Activated CD8-positive, alpha-beta memory T cell treated with anti-CD3 and anti-CD28 coated beads for 1 hour (primary cell): ENCODE measurements around the gene ZNF335.
A peak's percentile ranks its signal among the peaks of the same experiment; 100 is the strongest.

Experiments used
- DNase-seq, 2 donors: peaks; one replicate each; pipeline ENCODE4 v3.0.0-alpha.2; 2020; ENCODE audit warnings: low read depth in 1 of 2; ENCODE audit errors: extremely low read depth in 1 of 2

The ZNF335 gene, protein sequence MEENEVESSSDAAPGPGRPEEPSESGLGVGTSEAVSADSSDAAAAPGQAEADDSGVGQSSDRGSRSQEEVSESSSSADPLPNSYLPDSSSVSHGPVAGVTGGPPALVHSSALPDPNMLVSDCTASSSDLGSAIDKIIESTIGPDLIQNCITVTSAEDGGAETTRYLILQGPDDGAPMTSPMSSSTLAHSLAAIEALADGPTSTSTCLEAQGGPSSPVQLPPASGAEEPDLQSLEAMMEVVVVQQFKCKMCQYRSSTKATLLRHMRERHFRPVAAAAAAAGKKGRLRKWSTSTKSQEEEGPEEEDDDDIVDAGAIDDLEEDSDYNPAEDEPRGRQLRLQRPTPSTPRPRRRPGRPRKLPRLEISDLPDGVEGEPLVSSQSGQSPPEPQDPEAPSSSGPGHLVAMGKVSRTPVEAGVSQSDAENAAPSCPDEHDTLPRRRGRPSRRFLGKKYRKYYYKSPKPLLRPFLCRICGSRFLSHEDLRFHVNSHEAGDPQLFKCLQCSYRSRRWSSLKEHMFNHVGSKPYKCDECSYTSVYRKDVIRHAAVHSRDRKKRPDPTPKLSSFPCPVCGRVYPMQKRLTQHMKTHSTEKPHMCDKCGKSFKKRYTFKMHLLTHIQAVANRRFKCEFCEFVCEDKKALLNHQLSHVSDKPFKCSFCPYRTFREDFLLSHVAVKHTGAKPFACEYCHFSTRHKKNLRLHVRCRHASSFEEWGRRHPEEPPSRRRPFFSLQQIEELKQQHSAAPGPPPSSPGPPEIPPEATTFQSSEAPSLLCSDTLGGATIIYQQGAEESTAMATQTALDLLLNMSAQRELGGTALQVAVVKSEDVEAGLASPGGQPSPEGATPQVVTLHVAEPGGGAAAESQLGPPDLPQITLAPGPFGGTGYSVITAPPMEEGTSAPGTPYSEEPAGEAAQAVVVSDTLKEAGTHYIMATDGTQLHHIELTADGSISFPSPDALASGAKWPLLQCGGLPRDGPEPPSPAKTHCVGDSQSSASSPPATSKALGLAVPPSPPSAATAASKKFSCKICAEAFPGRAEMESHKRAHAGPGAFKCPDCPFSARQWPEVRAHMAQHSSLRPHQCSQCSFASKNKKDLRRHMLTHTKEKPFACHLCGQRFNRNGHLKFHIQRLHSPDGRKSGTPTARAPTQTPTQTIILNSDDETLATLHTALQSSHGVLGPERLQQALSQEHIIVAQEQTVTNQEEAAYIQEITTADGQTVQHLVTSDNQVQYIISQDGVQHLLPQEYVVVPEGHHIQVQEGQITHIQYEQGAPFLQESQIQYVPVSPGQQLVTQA (N-terminal part only)

DNA sequence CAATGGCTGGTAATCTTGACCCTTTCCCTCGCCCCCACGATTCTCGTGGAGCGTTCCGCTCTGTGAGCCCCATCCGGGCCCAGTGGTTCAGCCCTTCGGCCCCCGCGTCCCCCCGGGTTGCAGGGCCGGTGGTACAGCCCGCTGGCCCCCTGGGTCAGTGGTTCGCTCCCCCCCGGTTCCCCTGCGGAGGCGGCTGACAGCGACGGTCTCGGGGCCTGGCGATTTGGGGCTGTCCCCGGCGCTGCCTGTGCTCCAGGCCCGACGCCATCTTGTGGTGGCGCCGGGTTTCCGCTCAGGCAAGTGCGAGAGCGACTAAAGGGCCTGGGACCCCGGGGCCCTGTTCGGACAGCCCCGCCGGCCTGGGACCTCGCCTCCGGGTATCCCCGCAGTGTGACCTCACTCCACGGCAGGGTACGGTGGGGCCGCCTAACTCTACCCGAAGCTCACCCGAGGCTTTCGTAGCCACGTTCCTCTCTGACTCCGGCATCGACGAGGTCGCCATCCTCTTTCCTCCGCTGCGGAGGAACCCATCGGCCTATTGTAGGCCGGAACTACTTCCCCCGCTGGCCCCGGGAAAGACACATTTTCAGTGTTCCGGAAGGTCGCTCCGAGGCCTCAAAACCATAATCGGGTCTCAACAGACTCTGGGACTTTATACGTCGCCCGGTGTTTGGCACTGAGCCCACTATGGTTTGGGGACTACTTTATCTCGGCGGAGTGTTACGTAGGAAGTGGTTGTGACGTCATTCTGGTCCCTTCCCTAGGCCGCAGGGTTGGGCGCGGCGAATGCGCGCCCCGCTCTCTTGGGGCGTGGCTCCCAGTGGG is at the start of gene ZNF335:
TSS of gene ZNF335 (minus strand) at position 529 of the 825 bp plus-strand sequence. CDS start 793 bp downstream, outside the sequence.
- peak; percentile 84 to 90 for DNase-seq

DNA sequence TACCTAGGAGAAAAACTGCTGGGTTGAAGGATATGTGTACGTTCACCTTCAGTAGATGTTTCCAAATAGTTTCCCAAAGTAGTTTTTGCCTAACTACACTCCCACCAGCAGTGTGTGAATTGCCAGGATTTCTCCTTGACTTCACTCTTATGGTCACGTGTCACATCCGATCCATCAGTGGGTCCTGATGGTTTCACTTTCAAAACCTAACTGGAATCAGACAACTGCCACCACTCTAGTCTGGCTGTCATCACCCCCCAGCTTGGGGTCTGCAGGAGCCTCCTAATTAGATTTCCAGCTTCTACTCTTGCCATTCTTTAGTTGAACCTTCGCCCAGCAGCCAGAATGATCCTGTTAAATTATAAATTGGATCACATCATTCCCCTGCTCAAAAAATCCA is 48.6 kb upstream of the ZNF335 start:
- no peak for DNase-seq

DNA sequence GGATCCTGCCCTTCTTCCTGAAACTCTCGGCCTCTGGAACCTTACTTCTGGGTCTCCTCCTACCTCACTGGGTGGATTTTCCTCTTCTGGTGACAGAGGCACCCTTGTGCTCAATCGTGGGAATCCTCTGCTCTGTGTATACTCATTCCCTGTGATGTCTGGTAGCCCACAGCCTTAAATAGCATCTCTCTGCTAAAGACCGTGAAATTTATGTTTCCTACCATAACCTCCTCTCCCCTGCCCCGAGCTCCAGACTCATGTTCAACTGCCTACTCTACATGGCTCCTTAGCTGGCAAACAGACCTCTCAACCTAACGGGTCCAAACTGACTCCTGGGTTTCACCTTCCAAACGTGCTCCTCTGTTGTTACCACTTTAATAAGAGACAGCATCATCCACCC is 46.6 kb upstream of the ZNF335 start:
- DNase-seq = no peak

DNA sequence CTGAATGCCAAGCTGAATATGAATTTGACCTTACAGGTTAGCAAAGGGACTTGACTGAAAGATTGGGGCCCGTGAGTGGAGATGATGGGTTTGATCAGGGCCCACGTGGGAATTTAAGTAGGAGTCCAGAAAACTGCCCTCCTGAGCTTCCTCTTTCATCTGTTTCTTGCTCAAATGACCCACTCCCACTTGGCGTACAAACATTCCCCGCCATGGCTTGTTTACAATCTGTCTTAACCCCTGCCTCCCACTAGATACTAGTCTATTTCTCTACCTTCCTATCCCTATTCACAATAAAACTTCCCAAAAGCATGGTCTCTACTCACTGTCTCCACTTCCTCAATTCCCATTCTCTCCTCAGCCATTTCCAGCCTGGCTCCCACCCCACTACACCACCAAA is 46.1 kb upstream of the ZNF335 start:
- no peak for DNase-seq

DNA sequence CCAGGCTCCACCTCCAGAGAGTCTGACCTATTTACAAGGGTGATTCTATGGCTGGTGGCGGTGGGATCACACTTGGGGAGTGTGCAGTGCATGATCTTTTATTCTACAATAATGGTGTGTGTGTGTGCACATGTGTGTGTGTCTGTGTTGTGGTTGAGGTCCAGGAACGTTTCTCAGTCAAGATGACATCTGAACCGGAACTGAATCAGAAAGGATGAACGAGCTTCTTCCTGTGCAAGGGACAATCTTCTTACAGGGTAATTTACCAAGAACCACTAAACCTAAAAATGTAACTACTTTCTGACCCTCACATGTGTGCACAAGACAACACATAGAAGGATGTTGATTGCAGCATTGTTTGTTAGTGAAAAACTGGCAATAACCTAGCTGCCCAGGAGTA is 45.3 kb upstream of the ZNF335 start:
- no peak for DNase-seq

DNA sequence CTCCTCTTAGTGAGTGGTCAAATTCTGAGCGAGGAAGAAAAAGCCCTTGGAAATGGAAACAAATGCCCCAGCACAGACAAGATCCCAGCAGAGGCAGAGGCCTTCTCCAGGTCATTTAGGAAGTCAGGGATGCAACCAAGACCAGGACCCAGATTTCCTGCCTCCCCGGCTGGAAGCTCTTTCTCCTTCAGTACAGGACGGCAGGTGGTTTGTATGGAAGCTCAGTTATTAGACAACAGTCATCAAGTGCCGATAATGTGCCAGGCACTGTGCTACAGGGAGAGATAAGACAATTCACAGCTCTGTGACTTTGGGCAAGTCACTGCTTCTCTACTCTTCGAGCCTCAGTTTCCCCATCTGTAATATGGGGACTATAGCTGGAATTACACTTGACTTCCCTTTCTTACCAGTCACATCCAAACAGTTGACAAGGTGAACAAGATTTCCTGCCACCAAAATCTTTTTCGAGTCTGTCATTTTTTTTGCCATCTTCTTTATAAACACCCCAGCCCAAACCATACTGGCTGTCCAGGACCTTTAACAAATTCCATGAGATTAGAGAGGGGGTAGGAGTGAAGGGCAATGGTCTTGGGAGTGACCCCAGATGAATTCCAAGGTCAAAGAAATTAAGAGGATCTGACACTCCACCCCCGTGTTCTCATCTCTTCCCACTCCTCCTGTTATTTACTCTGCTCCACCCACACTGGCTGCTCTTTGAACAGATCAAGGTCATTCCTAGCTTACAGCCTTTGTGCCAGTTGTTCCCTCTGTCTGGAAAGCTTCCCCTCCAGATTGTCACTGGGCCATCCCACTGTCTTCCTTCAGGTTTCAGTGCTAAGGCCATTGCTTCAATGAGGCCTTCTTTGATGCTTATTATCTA is 42.8 kb upstream of the ZNF335 start:
- DNase-seq = no peak

DNA sequence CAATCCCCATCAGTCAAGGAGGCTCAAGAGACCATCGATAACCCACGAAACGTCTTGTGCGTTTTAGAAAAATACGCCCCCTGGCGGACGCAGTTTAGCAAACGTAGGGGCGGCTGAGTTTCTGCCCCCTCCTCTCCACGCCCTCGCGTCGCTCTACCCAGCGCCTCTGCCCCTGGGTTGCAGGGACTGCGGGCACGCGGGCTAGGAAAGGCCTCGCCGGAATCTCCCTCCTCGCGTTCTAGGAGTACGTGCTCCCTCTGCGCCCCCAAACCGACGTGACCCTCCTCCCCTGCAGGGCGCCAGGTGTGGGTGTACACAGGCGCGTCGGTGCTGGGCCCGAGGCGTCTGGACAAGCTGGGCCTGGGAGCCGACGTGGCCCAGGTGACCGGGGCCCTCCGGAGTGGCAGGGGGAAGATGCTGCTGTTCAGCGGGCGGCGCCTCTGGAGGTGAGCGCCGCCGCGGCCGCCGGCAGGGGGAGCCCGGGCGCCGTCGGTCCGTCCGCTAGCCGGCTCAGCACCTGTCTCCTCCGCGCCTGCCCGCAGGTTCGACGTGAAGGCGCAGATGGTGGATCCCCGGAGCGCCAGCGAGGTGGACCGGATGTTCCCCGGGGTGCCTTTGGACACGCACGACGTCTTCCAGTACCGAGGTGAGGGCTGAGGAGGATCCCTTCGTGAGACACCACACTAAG is 42.0 kb upstream of the ZNF335 start:
- DNase-seq = peak in 1 of 2 donors; percentile 46

DNA sequence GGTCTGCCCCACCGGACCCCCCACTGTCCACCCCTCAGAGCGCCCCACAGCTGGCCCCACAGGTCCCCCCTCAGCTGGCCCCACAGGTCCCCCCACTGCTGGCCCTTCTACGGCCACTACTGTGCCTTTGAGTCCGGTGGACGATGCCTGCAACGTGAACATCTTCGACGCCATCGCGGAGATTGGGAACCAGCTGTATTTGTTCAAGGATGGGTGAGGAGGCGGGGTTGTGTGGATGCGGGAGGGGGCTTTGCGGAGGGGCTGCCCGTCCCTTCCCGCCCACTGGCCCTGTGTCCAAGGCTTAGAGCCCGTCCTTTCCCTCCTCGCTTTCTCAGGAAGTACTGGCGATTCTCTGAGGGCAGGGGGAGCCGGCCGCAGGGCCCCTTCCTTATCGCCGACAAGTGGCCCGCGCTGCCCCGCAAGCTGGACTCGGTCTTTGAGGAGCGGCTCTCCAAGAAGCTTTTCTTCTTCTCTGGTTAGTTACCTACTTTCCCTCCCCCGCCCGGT is 41.4 kb upstream of the ZNF335 start:
- DNase-seq = no peak

DNA sequence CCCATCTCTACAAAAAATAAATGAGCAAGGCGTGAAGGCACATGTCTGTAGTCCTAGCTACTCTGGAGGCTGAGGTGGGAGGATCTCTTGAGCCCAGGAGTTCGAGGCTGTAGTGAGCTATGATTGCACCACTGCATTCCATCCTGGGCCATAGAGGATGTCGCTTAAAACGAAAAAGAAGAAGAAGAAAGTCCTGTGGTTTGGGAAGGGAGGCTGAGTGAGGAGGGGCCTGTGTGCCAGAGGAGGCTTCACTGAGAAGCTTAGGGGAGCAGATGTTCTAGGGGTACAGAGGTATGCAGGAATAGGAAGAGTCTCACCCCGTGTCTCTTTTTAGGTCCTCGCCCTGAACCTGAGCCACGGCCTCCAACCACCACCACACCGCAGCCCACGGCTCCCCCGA is 40.9 kb upstream of the ZNF335 start:
- no peak for DNase-seq

DNA sequence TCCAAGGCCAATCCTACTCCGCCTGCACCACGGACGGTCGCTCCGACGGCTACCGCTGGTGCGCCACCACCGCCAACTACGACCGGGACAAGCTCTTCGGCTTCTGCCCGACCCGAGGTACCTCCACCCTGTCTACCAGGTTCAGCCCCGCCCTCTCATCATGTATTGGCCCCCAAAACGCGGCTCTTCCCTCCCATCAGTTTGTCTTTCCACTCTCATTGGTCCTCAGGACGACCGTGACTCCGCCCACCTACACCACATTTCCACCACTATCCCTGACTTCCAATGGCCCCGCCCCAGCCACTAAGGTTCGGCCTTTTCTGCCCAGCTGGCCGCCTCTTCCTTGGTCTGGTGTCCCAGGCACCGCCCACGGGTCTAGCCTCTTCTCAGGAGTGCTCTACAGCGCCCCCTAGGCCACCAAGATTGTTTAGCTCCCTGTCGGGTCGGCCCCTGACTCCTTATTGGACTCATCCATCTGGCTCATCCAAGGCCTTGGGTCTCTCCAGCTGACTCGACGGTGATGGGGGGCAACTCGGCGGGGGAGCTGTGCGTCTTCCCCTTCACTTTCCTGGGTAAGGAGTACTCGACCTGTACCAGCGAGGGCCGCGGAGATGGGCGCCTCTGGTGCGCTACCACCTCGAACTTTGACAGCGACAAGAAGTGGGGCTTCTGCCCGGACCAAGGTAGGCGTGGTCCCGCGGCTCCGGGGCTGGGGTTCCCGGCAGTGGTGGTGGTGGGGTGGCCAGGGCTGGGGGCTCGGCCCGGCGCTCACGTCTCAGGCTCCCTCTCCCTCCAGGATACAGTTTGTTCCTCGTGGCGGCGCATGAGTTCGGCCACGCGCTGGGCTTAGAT is 39.9 kb upstream of the ZNF335 start:
- DNase-seq = no peak

DNA sequence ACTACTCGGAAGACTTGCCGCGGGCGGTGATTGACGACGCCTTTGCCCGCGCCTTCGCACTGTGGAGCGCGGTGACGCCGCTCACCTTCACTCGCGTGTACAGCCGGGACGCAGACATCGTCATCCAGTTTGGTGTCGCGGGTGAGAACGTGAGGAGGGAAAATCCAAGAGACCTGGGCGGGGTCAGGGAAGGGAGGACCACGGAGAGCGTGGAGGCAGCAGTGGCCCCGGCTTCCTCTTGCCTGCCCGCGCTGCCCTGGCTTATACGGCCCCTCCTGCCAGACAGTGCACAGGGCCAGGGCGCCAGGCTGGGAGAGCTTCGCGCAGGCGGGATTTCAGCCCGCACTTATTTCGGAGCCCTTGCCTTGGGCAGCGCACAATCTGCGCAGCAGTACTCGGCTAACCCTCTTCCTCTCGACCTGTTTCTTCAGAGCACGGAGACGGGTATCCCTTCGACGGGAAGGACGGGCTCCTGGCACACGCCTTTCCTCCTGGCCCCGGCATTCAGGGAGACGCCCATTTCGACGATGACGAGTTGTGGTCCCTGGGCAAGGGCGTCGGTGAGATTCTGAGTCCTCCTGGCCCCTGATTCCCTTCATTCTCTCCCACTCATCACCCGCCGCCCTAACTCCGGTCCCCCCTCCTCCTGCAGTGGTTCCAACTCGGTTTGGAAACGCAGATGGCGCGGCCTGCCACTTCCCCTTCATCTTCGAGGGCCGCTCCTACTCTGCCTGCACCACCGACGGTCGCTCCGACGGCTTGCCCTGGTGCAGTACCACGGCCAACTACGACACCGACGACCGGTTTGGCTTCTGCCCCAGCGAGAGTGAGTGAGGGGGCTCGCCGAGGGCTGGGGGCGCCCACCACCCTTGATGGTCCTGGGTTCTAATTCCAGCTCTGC is 38.7 kb upstream of the ZNF335 start:
- no peak for DNase-seq

DNA sequence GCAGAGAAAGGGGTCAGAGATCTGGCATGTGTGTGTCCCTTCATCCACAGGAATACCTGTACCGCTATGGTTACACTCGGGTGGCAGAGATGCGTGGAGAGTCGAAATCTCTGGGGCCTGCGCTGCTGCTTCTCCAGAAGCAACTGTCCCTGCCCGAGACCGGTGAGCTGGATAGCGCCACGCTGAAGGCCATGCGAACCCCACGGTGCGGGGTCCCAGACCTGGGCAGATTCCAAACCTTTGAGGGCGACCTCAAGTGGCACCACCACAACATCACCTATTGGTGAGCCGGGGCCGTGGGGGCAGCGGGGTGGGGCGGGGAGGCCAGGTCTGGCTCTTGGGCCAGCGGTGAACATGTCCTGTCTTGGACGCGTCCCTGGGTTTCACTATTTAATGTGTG is 37.8 kb upstream of the ZNF335 start:
- DNase-seq = no peak

DNA sequence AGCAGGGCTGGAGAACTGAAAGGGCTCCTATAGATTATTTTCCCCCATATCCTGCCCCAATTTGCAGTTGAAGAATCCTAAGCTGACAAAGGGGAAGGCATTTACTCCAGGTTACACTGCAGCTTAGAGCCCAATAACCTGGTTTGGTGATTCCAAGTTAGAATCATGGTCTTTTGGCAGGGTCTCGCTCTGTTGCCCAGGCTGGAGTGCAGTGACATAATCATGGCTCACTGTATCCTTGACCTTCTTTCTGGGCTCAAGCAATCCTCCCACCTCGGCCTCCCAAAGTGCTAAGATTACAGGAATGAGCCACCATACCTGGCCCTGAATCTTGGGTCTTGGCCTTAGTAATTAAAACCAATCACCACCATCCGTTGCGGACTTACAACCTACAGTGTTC is 35.7 kb upstream of the ZNF335 start:
- no peak for DNase-seq

DNA sequence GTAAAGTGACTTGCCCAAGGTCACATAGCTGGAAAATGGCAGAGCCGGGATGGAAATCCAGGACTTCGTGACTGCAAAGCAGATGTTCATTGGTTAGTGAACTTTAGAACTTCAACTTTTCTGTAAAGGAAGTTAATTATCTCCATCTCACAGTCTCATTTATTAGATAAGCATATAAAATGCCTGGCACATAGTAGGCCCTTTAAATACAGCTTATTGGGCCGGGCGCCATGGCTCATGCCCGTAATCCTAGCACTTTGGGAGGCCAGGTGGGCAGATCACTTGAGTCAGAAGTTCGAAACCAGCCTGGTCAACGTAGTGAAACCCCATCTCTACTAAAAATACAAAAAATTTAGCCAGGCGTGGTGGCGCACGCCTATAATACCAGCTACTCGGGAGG is 35.0 kb upstream of the ZNF335 start:
- DNase-seq = no peak

DNA sequence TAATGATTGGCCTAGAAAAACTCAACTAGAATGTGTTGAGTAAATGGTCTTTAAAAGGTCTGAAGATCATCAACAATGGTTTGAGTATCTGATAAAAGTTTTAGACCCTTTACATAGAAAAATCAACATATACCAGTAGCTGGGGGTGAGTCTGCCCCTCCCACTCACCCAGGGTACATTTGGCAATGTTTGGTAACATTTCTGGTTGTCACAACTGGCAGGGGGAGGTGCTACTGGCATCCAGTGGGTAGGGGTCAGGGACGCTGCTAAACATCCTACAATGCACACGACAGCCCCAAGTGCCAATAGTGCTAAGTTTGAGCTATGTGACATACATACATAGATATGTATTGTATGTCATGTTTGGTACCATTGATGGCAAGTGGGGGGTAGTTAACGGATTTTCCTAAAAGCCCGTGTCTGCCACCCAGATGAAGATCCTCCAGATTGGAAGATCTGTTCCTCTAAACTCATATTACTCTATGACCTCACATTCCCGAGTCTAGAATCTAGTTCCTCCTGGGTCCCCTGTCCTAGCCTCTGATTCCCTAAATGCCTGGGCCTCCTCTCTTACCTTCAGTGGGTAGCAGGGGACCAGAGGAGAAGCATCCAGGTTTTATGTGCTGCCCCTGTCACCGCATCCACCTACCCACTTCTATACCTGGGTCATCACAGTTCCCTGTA is 34.2 kb upstream of the ZNF335 start:
- DNase-seq = no peak

DNA sequence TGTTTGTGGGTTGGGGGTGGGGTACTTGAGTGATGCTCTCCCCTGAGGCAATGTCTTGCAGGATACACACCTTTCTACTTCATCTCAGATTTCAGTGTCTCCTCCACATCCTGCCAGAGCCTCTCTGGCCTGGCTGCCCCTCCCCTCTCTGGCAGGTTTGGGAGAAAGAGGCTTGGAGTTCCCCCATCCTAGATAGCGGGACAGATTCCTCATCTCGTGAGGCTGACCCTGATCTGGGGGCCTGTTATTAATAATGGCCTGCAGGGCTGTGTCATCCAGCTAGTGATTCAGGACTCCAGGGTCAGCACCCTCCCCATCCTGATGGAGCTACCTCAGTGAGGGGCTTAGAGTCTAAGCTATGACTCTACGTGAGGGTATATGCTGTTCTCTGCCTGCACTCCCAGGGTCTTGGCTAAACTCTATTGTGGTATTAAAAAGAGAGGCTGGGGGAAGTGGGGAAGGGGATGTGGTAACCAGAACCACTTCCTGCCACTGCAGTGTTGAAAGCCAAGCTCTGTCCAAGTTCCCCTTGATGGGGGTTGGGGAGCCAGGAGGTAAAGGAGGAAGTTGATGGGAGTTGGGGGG is 33.0 kb upstream of the ZNF335 start:
- DNase-seq = no peak
